GM12891 (cell line): Measurements from ENCODE around the gene USP38.

ENCODE experiments used
- POLR2A ChIP-seq: IDR thresholded peaks from 2 replicates; pipeline ENCODE4 v1.6.1; 2011; ENCODE audit warnings: low read depth, low read length, control low read depth
- POLR2AphosphoS5 ChIP-seq: IDR thresholded peaks from 2 replicates; pipeline ENCODE4 v1.6.1; 2011; ENCODE audit warnings: low read depth, low read length, control low read depth
- POU2F2 ChIP-seq: IDR thresholded peaks from 2 replicates; pipeline ENCODE4 v1.6.1; 2011; ENCODE audit warnings: low read depth, mild to moderate bottlenecking, control low read depth, low read length, moderate library complexity
- TAF1 ChIP-seq: IDR thresholded peaks from 2 replicates; pipeline ENCODE4 v1.6.1; 2011; ENCODE audit warnings: low read depth, low read length, control low read depth

GRCh38 chr4:143230683-143231082 lies 46.0 kb downstream of the USP38 start:
- TF ChIP-seq POLR2AphosphoS5 (no peak), POLR2A (no peak), POU2F2 (no peak), TAF1 (no peak)
